Pons (tissue), 1 donor: ENCODE data around the gene PROX2.

ENCODE experiments used
- DNase-seq: peaks from one replicate; pipeline ENCODE4 v3.0.0-alpha.2; 2016; ENCODE audit warnings: low spot score

Gene PROX2

GRCh38 chr14:74875941-74876913 is at the start of gene PROX2:
Gene PROX2 (minus strand): TSS chr14:74876145. CDS start chr14:74863834, 12,311 bp downstream.
- peak; percentile 23 for DNase-seq

GRCh38 chr14:74924061-74924460 is 48.1 kb upstream of the PROX2 start:
- no peak for DNase-seq

GRCh38 chr14:74922752-74923401 is 46.9 kb upstream of the PROX2 start, which contains the start of gene RPS6KL1:
Gene RPS6KL1 (minus strand): TSS chr14:74923260. CDS start chr14:74921541, 1,719 bp downstream.
- DNase-seq: peak; percentile 88

GRCh38 chr14:74921987-74922751 is 46.2 kb upstream of the PROX2 start:
- no peak for DNase-seq

GRCh38 chr14:74921053-74921620 is 45.2 kb upstream of the PROX2 start:
- no peak for DNase-seq

GRCh38 chr14:74920281-74920680 is 44.3 kb upstream of the PROX2 start:
- DNase-seq: no peak

- no peak for DNase-seq
Measured at GRCh38 chr14:74919421-74920165, 43.6 kb upstream of the PROX2 start.

GRCh38 chr14:74918380-74918779 is 42.4 kb upstream of the PROX2 start:
- no peak for DNase-seq

GRCh38 chr14:74917646-74918081 is 41.7 kb upstream of the PROX2 start:
- DNase-seq: no peak

- DNase-seq: no peak
Measured at GRCh38 chr14:74917178-74917543, 41.2 kb upstream of the PROX2 start.

- no peak for DNase-seq
Measured at GRCh38 chr14:74915826-74916225, 39.9 kb upstream of the PROX2 start.

GRCh38 chr14:74915426-74915825 is 39.5 kb upstream of the PROX2 start:
- no peak for DNase-seq

GRCh38 chr14:74913986-74914573 is 38.1 kb upstream of the PROX2 start:
- peak; percentile 80 for DNase-seq

GRCh38 chr14:74913393-74913910 is 37.5 kb upstream of the PROX2 start:
- no peak for DNase-seq

GRCh38 chr14:74912801-74913200 is 36.9 kb upstream of the PROX2 start:
- no peak for DNase-seq

GRCh38 chr14:74912111-74912510 is 36.2 kb upstream of the PROX2 start:
- DNase-seq: no peak

- no peak for DNase-seq
Measured at GRCh38 chr14:74911704-74912103, 35.8 kb upstream of the PROX2 start.

GRCh38 chr14:74911221-74911620 is 35.3 kb upstream of the PROX2 start:
- DNase-seq: no peak

- DNase-seq: no peak
Measured at GRCh38 chr14:74910556-74910955, 34.6 kb upstream of the PROX2 start.

GRCh38 chr14:74909911-74910310 is 34.0 kb upstream of the PROX2 start:
- no peak for DNase-seq

GRCh38 chr14:74909501-74909900 is 33.6 kb upstream of the PROX2 start:
- no peak for DNase-seq
